Smooth muscle cell (in vitro differentiated cells): ENCODE data around the gene ABHD17C. TPM values are rescaled to one million over a fixed set of nuclear protein-coding genes. Genes with fewer than 3 reads are reported as not detected.
A peak's percentile ranks its signal among the peaks of the same experiment; 100 is the strongest.

ENCODE experiments used
- DNase-seq: peaks from one replicate; lab custom pipeline; 2025; ENCODE audit not compliant: unreplicated experiment; lab: John Stamatoyannopoulos, UW
- H2AFZ ChIP-seq: fragments of 200-600 bp; sonication (generic); 2 replicates; pipeline ENCODE4 v1.6.0; 2016; ENCODE audit warnings: antibody characterized with exemption, low read depth, mild to moderate bottlenecking
- H3F3A ChIP-seq: fragments of 200-600 bp; sonication (generic); 2 replicates; pipeline ENCODE4 v1.6.0; 2017; ENCODE audit warnings: antibody characterized with exemption, low read depth
- H3K27ac ChIP-seq: fragments of 200-600 bp; sonication (generic); 2 replicates; pipeline ENCODE4 v1.5.1; 2016; ENCODE audit warnings: low read depth, mild to moderate bottlenecking
- H3K27me3 ChIP-seq: fragments of 200-600 bp; sonication (generic); 2 replicates; pipeline ENCODE4 v1.6.1; 2016; ENCODE audit warnings: low read depth, mild to moderate bottlenecking
- H3K36me3 ChIP-seq: fragments of 200-600 bp; sonication (generic); 2 replicates; pipeline ENCODE4 v1.5.1; 2016; ENCODE audit warnings: low read depth
- H3K4me1 ChIP-seq: fragments of 200-600 bp; sonication (generic); 2 replicates; pipeline ENCODE4 v1.5.1; 2016; ENCODE audit warnings: low read depth
- H3K4me2 ChIP-seq: fragments of 200-600 bp; sonication (generic); 2 replicates; pipeline ENCODE4 v1.6.0; 2016; ENCODE audit warnings: mild to moderate bottlenecking
- H3K4me3 ChIP-seq: fragments of 200-600 bp; sonication (generic); 2 replicates; pipeline ENCODE4 v1.5.1; 2016; ENCODE audit warnings: mild to moderate bottlenecking
- H3K79me2 ChIP-seq: fragments of 200-600 bp; sonication (generic); 2 replicates; pipeline ENCODE4 v1.6.0; 2016; ENCODE audit warnings: low read depth, mild to moderate bottlenecking
- H3K9ac ChIP-seq: fragments of 200-600 bp; sonication (generic); 2 replicates; pipeline ENCODE4 v1.6.0; 2016; ENCODE audit warnings: low read depth
- H3K9me3 ChIP-seq: fragments of 200-600 bp; sonication (generic); replicated peaks from 2 replicates; pipeline ENCODE4 v1.5.1; 2016; ENCODE audit warnings: low read depth
- H4K20me1 ChIP-seq: fragments of 200-600 bp; sonication (generic); 2 replicates; pipeline ENCODE4 v1.6.0; 2016; ENCODE audit warnings: low read depth
- WGBS: methylation state at CpG from one replicate; pipeline ENCODE4 v1.1.7; 2016; ENCODE audit warnings: low lambda C conversion rate; 5-methylcytosine and 5-hydroxymethylcytosine counted together
- polyA plus RNA-seq: library from polyadenylated mRNA; unstranded; fragments of >200 nt; fragmentation: Nextera tagmentation; extraction: Ambion mirVana; gene quantifications from 2 replicates; pipeline ENCODE4 v1.2.1, GENCODE V29; 2016
- total RNA-seq: library from RNA; depleted of rRNA; stranded (reverse); fragments of >200 nt; gene quantifications from 2 replicates; pipeline ENCODE4 v1.2.3, GENCODE V29; 2014
- TF ChIP-seq, protein P1 (sequence below): fragments of 200-600 bp; sonication (generic); IDR thresholded peaks from 2 replicates; pipeline ENCODE4 v1.5.1; 2017; ENCODE audit warnings: borderline replicate concordance, mild to moderate bottlenecking, antibody characterized with exemption; ENCODE audit not compliant: insufficient read depth, poor library complexity, severe bottlenecking

ABHD17C gene
- total and polyA plus RNA-seq, 2 experiments from 2014 or later: 3.1 to 4.1 TPM

DNA sequence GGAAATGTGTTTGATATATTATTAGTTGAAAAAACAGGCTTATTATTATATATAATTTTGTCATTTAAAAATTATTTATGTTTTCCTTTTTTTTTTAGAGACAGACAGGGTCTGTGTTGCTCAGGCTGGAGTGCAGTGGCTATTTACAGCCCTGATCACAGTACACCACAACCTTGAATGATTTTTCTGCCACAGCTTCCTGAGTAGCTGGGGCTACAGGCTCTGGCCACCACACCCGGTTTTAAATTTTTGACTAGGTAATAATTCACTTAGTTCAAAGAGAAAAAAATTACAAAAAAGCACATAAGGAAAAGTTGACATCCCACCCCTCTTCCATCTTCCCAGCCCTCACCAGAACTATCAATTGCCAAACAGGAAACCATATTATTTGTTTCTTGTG lies 79.4 kb downstream of the ABHD17C start:
- TF ChIP-seq, protein P1, sequence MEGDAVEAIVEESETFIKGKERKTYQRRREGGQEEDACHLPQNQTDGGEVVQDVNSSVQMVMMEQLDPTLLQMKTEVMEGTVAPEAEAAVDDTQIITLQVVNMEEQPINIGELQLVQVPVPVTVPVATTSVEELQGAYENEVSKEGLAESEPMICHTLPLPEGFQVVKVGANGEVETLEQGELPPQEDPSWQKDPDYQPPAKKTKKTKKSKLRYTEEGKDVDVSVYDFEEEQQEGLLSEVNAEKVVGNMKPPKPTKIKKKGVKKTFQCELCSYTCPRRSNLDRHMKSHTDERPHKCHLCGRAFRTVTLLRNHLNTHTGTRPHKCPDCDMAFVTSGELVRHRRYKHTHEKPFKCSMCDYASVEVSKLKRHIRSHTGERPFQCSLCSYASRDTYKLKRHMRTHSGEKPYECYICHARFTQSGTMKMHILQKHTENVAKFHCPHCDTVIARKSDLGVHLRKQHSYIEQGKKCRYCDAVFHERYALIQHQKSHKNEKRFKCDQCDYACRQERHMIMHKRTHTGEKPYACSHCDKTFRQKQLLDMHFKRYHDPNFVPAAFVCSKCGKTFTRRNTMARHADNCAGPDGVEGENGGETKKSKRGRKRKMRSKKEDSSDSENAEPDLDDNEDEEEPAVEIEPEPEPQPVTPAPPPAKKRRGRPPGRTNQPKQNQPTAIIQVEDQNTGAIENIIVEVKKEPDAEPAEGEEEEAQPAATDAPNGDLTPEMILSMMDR: no peak
- Histone ChIP-seq H3K27me3 (peaks cover 12% of the 10 kb centered on the region), H2AFZ (no peak overlapping the region), H3K4me2 (no peak overlapping the region), H3K4me1 (peaks cover 2% of the 10 kb centered on the region), H3F3A (no peaks in the 10 kb centered on the region), H3K27ac (no peak overlapping the region), H3K4me3 (no peak overlapping the region), H3K9ac (no peak overlapping the region), H3K36me3 (no peaks in the 10 kb centered on the region), H3K79me2 (no peaks in the 10 kb centered on the region), H3K9me3 (no peaks in the 10 kb centered on the region), H4K20me1 (peaks cover under 1% of the 10 kb centered on the region)
- 100% methylated on average over 1 of the region's 1 CpG for WGBS
- DNase-seq: no peak

DNA sequence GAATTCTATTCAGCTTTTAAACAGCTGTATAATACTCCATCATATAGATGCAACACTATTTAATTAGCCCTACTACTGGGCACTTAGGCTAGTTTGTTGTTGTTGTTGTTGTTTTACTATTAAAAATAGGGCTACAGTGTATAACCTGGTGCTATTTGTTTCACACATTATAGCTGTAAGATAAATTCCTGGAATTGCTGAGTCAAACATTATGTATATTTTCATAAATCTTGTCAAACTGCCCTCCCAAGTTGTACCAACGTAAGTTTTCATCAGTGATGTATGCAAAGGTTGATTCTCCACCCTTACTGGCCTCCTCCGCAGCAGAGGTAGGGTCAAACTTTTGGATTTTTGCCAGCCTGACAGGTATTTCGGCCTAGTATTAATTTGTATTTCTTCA lies 80.2 kb downstream of the ABHD17C start:
- DNase-seq: no peak
- H4K20me1 ChIP-seq: peaks cover 7% of the 10 kb centered on the region
- H3K9ac ChIP-seq: no peak overlapping the region
- TF ChIP-seq, protein P1: no peak
- no peaks in the 10 kb centered on the region for H3K9me3 ChIP-seq
- H2AFZ ChIP-seq: no peak overlapping the region
- no peak overlapping the region for H3K4me3 ChIP-seq
- no peak overlapping the region for H3K4me2 ChIP-seq
- no peaks in the 10 kb centered on the region for H3K36me3 ChIP-seq
- H3K27ac ChIP-seq: no peak overlapping the region
- H3K27me3 ChIP-seq: peaks cover 21% of the 10 kb centered on the region
- peaks cover 11% of the 10 kb centered on the region for H3K4me1 ChIP-seq
- H3K79me2 ChIP-seq: no peaks in the 10 kb centered on the region
- 98% methylated on average over 3 of the region's 3 CpGs for WGBS
- H3F3A ChIP-seq: no peaks in the 10 kb centered on the region

DNA sequence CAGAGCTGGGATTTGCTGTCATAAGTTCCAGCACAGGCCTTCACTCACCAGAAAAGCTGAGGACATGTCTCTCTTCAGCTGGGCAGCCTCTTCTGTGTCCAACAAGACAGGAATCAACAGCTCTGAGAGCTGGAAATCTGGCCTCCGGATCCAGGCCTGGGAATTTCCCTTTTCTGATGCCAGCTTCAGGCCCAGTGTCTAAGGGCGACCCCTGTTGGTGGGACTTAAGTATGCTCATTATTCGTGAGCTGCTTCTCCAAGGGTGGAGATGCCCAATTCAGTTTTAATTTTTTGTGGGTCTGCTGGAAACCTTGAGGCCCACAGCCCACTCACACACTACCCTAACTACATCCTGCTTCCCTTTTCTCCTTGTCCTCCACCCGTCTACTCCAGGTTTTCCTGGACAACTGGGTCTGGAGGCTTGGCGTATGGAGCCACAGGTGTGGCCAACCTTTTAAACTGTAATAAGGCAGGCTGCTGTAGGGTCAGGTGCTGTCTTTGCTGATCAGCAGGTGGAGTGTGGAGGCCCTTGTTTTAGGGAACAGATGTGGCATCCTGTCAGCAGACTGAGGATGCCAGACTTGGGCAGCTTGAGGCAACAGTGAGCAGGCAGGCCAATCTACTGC lies 81.4 kb downstream of the ABHD17C start:
- H4K20me1 ChIP-seq: peaks cover 9% of the 10 kb centered on the region
- DNase-seq: peak; percentile 34

More for the DNA sequence above, 81.4 kb downstream of the ABHD17C start:
- 22% methylated on average over 5 of the region's 5 CpGs for WGBS
- Histone ChIP-seq H3K36me3 (no peaks in the 10 kb centered on the region), H3K4me2 (no peak overlapping the region), H3F3A (no peaks in the 10 kb centered on the region), H3K27me3 (peaks cover 29% of the 10 kb centered on the region), H3K27ac (no peak overlapping the region), H3K4me1 (peaks cover 12% of the 10 kb centered on the region), H3K9me3 (no peaks in the 10 kb centered on the region), H3K4me3 (no peak overlapping the region), H3K9ac (no peak overlapping the region), H3K79me2 (no peaks in the 10 kb centered on the region), H2AFZ (no peak overlapping the region)
- TF ChIP-seq, protein P1: peak; percentile 82
